ENCODE data around the gene TMEM129.

TMEM129 gene

DNA sequence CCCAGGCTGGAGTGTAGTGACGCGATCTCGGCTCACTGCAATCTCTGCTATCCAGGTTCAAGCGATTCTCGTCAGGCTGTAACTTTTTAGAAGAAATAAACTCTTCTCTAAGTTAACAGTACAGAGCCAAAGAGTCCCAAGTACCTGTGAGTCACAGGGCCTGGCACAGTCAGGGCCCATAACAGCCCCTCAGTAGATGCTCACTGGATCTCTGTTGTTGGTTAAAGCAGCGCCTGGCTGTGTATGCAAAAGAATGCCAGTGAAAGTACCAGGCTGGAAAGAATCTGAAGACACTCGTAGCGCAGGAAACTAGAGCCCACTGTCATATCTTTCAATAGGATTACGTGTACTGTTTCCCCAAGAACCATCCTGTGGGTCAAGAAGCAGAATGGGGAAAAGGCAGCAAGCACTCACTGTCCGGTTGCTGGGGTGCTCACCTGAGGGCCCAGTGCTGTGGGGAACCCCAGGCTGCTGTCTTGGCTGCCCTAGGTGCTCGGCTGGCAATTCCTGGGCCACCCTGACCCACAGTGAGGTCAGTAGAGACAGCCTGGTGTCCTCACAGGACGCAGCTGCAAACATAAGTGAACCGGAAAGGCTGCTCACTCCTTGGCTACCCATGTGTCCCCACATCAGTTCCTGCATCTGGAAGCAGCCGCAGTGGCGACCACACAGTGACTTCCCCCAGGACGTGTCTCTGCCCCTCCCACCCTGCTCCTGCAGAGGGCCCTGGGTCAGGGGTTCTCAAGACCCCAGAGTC, 5.9 kb downstream of the TMEM129 start:
- H3K79me2 ChIP-seq (ENCODE audit: control insufficient read depth, low read length) = peaks cover 86% of the 10 kb centered on the region
- H3K4me1 ChIP-seq (ENCODE audit: control insufficient read depth, low read length) = peaks cover 69% of the 10 kb centered on the region
- peak overlapping the region; percentile 96 for H3K27ac ChIP-seq (ENCODE audit: low read depth, low read length)
- peaks cover 21% of the 10 kb centered on the region for H4K20me1 ChIP-seq (ENCODE audit: control insufficient read depth, insufficient read depth, low read depth, low read length)
- TF ChIP-seq, protein P1, sequence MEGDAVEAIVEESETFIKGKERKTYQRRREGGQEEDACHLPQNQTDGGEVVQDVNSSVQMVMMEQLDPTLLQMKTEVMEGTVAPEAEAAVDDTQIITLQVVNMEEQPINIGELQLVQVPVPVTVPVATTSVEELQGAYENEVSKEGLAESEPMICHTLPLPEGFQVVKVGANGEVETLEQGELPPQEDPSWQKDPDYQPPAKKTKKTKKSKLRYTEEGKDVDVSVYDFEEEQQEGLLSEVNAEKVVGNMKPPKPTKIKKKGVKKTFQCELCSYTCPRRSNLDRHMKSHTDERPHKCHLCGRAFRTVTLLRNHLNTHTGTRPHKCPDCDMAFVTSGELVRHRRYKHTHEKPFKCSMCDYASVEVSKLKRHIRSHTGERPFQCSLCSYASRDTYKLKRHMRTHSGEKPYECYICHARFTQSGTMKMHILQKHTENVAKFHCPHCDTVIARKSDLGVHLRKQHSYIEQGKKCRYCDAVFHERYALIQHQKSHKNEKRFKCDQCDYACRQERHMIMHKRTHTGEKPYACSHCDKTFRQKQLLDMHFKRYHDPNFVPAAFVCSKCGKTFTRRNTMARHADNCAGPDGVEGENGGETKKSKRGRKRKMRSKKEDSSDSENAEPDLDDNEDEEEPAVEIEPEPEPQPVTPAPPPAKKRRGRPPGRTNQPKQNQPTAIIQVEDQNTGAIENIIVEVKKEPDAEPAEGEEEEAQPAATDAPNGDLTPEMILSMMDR (IDR thresholded peaks at IDR 0.05; ENCODE audit: low read depth, low read length, poor library complexity, severe bottlenecking) = no peak
- TF ChIP-seq EZH2phosphoT487 (IDR thresholded peaks at IDR 0.05; ENCODE audit: borderline replicate concordance, low read length) = no peak
- no peaks in the 10 kb centered on the region for H3K9me2 ChIP-seq (replicated peaks; ENCODE audit: control insufficient read depth, low read length)
- peaks cover 81% of the 10 kb centered on the region for H3K36me3 ChIP-seq (ENCODE audit: control insufficient read depth, low read length)
- no peaks in the 10 kb centered on the region for H3K9me3 ChIP-seq (ENCODE audit: control insufficient read depth, insufficient read depth, low read length)
- peak overlapping the region; percentile 92 for H3K4me3 ChIP-seq (ENCODE audit: low read length)
- H3K27me3 ChIP-seq (ENCODE audit: control insufficient read depth, low read length) = no peaks in the 10 kb centered on the region
- H3F3A ChIP-seq (ENCODE audit: control insufficient read depth, insufficient read depth) = peaks cover 43% of the 10 kb centered on the region
- peak overlapping the region; percentile 91 for H3K4me2 ChIP-seq (ENCODE audit: low read length)

DNA sequence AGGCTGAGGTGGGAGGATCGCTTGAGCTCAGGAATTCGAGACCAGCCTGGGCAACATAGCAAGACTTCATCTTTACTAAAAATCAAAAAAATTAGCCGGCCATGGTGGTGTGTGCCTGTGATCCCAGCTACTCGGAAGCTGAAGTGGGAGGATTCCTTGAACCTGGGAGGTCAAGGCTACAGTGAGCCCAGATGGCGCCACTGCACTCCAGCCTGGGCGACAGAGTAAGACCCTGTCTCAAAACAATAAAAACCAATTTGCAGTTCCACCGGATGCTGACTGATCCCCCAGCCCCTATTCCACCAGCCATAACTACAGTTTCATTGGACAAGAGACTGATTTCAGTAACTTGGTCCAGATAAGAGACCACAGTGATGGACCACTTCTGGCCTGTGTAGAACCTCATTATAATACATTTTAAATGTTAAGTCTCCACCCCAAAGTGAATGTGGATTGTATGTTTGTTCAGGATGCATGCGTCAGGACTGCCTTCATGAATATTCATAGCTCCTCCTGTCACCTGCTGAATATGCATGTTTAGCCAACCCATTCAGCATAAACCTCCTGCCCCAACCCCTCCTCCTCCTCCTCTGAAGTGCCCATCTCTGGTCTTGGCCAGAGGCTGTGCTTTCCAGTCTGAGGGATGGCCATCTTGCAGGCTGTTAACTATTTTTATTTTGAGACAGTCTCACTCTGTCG, 6.7 kb downstream of the TMEM129 start:
- H3K36me3 ChIP-seq (ENCODE audit: control insufficient read depth, low read length) = peaks cover 87% of the 10 kb centered on the region
- peaks cover 40% of the 10 kb centered on the region for H3F3A ChIP-seq (ENCODE audit: control insufficient read depth, insufficient read depth)
- H3K4me2 ChIP-seq (ENCODE audit: low read length) = peak overlapping the region; percentile 91
- H3K79me2 ChIP-seq (ENCODE audit: control insufficient read depth, low read length) = peaks cover 88% of the 10 kb centered on the region
- H3K4me1 ChIP-seq (ENCODE audit: control insufficient read depth, low read length) = peaks cover 69% of the 10 kb centered on the region
- TF ChIP-seq, protein P1 (IDR thresholded peaks at IDR 0.05; ENCODE audit: low read depth, low read length, poor library complexity, severe bottlenecking) = peak; percentile 24
- TF ChIP-seq EZH2phosphoT487 (IDR thresholded peaks at IDR 0.05; ENCODE audit: borderline replicate concordance, low read length) = no peak
- H3K27ac ChIP-seq (ENCODE audit: low read depth, low read length) = peak overlapping the region; percentile 96
- no peaks in the 10 kb centered on the region for H3K9me2 ChIP-seq (replicated peaks; ENCODE audit: control insufficient read depth, low read length)
- no peaks in the 10 kb centered on the region for H3K9me3 ChIP-seq (ENCODE audit: control insufficient read depth, insufficient read depth, low read length)
- peaks cover 26% of the 10 kb centered on the region for H4K20me1 ChIP-seq (ENCODE audit: control insufficient read depth, insufficient read depth, low read depth, low read length)
- H3K4me3 ChIP-seq (ENCODE audit: low read length) = peak overlapping the region; percentile 92
- no peaks in the 10 kb centered on the region for H3K27me3 ChIP-seq (ENCODE audit: control insufficient read depth, low read length)

DNA sequence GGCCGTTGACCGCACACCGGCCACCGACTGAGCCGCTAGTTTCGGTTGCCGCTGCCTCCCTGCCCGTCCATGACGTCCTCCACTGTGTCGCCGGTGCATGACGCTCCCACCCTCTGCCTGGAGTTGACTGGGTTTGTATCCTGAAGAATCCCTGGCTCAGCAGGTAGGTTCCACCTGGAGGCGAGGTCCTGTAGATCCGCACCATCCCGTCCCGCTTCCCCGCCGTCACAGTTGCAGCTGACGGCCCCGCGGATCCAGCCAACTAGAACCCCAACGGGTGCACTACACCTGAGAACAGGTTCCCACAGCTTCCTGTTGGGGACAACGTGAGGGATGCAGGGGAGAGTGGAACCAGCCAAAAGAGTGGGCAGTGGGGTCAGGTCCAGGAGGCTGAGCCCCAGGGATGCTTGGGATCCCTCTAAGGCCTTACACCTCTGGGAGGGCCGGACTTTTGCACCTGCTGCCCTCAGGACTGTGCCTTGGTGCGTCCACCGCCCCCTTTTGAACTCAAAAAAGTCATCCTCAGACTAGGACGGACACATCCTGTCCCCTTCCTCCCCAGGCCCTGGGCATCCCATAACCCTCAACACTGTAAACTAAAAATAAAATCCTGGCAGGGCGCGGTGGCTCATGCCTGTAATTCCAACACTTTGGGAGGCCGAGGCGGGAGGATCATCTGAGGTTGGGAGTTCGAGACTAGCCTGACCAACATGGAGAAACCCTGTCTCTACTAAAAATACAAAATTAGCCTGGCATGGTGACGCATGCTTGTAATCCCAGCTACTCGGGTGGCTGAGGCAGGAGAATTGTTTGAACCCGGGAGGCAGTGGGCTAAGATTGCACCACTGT, 7.9 kb downstream of the TMEM129 start:
- no peaks in the 10 kb centered on the region for H3K9me2 ChIP-seq (replicated peaks; ENCODE audit: control insufficient read depth, low read length)
- peaks cover 34% of the 10 kb centered on the region for H3F3A ChIP-seq (ENCODE audit: control insufficient read depth, insufficient read depth)
- peak overlapping the region; percentile 92 for H3K4me3 ChIP-seq (ENCODE audit: low read length)
- peaks cover 37% of the 10 kb centered on the region for H4K20me1 ChIP-seq (ENCODE audit: control insufficient read depth, insufficient read depth, low read depth, low read length)
- peak overlapping the region; percentile 96 for H3K27ac ChIP-seq (ENCODE audit: low read depth, low read length)
- peak overlapping the region; percentile 91 for H3K4me2 ChIP-seq (ENCODE audit: low read length)
- H3K36me3 ChIP-seq (ENCODE audit: control insufficient read depth, low read length) = peaks cover 90% of the 10 kb centered on the region
- peaks cover 93% of the 10 kb centered on the region for H3K79me2 ChIP-seq (ENCODE audit: control insufficient read depth, low read length)
- no peak for TF ChIP-seq EZH2phosphoT487 (IDR thresholded peaks at IDR 0.05; ENCODE audit: borderline replicate concordance, low read length)
- TF ChIP-seq, protein P1 (IDR thresholded peaks at IDR 0.05; ENCODE audit: low read depth, low read length, poor library complexity, severe bottlenecking) = no peak
- H3K9me3 ChIP-seq (ENCODE audit: control insufficient read depth, insufficient read depth, low read length) = no peaks in the 10 kb centered on the region
- H3K4me1 ChIP-seq (ENCODE audit: control insufficient read depth, low read length) = peaks cover 69% of the 10 kb centered on the region
- no peaks in the 10 kb centered on the region for H3K27me3 ChIP-seq (ENCODE audit: control insufficient read depth, low read length)
